Stimulated activated naive CD4-positive, alpha-beta T cell treated with Interleukin-2 at 50 U/mL for 16 hours (primary cell): Measurements from ENCODE around the gene FICD.

Source experiments
- DNase-seq: peaks from one replicate; lab custom pipeline; 2025; lab: John Stamatoyannopoulos, UW

FICD gene

DNA sequence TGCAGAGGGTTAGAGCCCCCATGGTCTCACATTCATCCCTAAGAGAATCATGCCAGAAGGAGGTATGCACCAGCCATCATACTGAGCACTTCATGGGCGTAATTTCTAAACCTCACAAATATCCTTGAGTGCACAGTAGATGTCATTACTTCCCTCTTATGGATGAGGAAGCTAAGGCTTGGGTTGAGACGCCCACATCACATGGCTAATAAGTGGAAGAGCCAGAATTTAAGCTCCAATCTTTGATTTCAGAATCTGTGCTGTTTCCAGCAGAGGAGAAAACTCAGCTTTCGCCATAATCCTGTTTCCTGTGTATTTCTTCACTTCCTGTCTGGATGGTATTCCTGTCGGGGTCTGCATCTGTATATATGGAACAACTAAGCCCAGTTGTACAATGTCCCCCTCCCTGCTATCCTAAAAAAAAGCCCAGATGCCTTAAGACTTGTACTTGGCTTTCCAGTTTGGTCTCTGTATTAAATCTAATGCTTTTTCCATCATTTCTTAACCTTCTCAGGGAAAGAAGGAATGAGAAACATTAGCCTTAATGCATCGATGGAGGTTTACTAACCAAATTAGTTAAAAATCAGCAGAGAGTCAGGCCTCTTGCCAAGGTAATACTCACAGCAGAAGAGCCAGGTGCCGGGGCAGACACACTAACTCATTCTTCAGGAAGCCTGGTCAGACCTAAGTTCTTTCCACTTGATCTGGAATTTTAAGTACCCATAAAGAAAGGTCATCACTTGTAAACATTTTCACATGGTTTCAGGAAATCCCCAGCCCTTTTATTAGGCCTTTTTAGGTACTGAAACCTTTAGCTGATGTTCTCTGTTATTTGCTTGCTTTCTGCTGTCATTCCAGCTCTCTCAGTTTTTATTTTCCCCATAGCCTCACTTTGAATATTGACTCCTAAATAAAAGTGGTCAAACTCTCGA, 52.6 kb downstream of the FICD start:
- no peak for DNase-seq

GRCh38 chr12:108568338-108569154, 53.5 kb downstream of the FICD start:
- peak; percentile 72 for DNase-seq
